HUES64 (cell line): ENCODE data around the gene CYP4F8.
"Not testable (repeated sequence)": the region's sequence is repeated elsewhere in the genome, so short reads cannot be mapped to it uniquely, and the experiment has no call there.

ENCODE experiments used
- H3K27ac ChIP-seq: 2 replicates; pipeline ENCODE4 v1.7.0; 2013; ENCODE audit warnings: low read depth, low read length, inconsistent platforms
- H3K27me3 ChIP-seq: 2 replicates; pipeline ENCODE4 v1.6.1; 2013; ENCODE audit warnings: mild to moderate bottlenecking, low read length; ENCODE audit not compliant: insufficient read depth
- H3K36me3 ChIP-seq: 2 replicates; pipeline ENCODE4 v1.6.1; 2013; ENCODE audit warnings: mild to moderate bottlenecking, low read length; ENCODE audit not compliant: insufficient read depth
- H3K4me1 ChIP-seq: 2 replicates; pipeline ENCODE4 v1.6.1; 2013; ENCODE audit warnings: mild to moderate bottlenecking, low read length, moderate library complexity; ENCODE audit not compliant: insufficient read depth
- H3K4me3 ChIP-seq: 2 replicates; pipeline ENCODE4 v1.5.1; 2013; ENCODE audit warnings: mild to moderate bottlenecking, low read length, moderate library complexity
- H3K9ac ChIP-seq: 2 replicates; pipeline ENCODE4 v1.6.1; 2013; ENCODE audit warnings: mild to moderate bottlenecking, low read depth, low read length
- H3K9me3 ChIP-seq: 2 replicates; pipeline ENCODE4 v1.6.1; 2013; ENCODE audit warnings: low read depth, low read length; ENCODE audit not compliant: insufficient read depth
- WGBS: fragments of 150-250, 120-280 bp; methylation state at CpG from one replicate; pipeline ENCODE4 v1.1.7; 2013; ENCODE audit warnings: missing lambda C conversion rate; 5-methylcytosine and 5-hydroxymethylcytosine counted together

Gene CYP4F8

DNA sequence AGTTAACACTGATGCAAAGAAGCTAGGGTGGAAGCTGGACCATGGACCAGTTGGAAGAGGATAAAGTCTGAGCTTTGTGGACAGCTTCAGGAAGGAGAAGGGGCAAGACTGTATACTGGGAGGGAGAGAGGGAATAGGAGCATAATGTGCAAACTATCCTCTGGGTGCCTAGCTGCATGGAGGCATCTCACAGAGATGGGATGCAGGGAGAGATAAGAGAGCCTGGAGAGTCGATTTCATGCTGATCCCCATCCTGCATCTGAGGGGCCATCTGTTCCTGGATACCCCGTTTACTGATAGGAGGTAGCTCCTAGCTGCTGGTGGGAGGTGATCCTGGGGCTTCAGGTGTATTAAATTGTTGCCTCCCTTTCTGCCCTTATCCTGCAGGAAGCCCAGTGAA, 34.5 kb downstream of the CYP4F8 start:
- Histone ChIP-seq H3K36me3 (no peaks in the 10 kb centered on the region), H3K9me3 (peaks cover 85% of the 10 kb centered on the region), H3K9ac (no peak overlapping the region), H3K4me3 (no peak overlapping the region), H3K4me1 (no peaks in the 10 kb centered on the region), H3K27ac (no peak overlapping the region), H3K27me3 (no peaks in the 10 kb centered on the region)
- WGBS, result 50% methylated on average over 2 of the region's 2 CpGs

- H3K27ac ChIP-seq, H3K4me1 ChIP-seq, H3K9ac ChIP-seq, H3K27me3 ChIP-seq, H3K4me3 ChIP-seq, H3K36me3 ChIP-seq: not testable (repeated sequence)
- H3K9me3 ChIP-seq, result peaks cover 84% of the 10 kb centered on the region
These were observed 35.1 kb downstream of the CYP4F8 start for GRCh38 chr19:15650123-15650522.

- Histone ChIP-seq H3K4me3 (no peak overlapping the region), H3K27me3 (no peaks in the 10 kb centered on the region), H3K4me1 (no peaks in the 10 kb centered on the region), H3K9ac (no peak overlapping the region), H3K36me3 (no peaks in the 10 kb centered on the region), H3K9me3 (peaks cover 77% of the 10 kb centered on the region), H3K27ac (no peak overlapping the region)
- 64% methylated on average over 3 of the region's 3 CpGs for WGBS
These were observed 36.8 kb downstream of the CYP4F8 start for GRCh38 chr19:15651791-15652190.

- 81% methylated on average over 7 of the region's 8 CpGs for WGBS
- Histone ChIP-seq H3K9me3 (peaks cover 75% of the 10 kb centered on the region), H3K27ac (no peak overlapping the region), H3K36me3 (no peaks in the 10 kb centered on the region), H3K27me3 (no peaks in the 10 kb centered on the region), H3K9ac (no peak overlapping the region), H3K4me1 (no peaks in the 10 kb centered on the region), H3K4me3 (no peak overlapping the region)
These were observed 37.7 kb downstream of the CYP4F8 start for GRCh38 chr19:15652559-15653278.

- Histone ChIP-seq H3K9ac (no peak overlapping the region), H3K9me3 (peaks cover 74% of the 10 kb centered on the region), H3K27ac (no peak overlapping the region), H3K36me3 (no peaks in the 10 kb centered on the region), H3K4me3 (no peak overlapping the region), H3K4me1 (no peaks in the 10 kb centered on the region), H3K27me3 (no peaks in the 10 kb centered on the region)
These were observed 41.4 kb downstream of the CYP4F8 start for GRCh38 chr19:15656467-15656866.

- no peaks in the 10 kb centered on the region for H3K36me3 ChIP-seq
- WGBS, result 80% methylated on average over 4 of the region's 4 CpGs
- no peak overlapping the region for H3K4me3 ChIP-seq
- H3K9ac ChIP-seq, result no peak overlapping the region
- H3K27ac ChIP-seq, result no peak overlapping the region
- H3K4me1 ChIP-seq, result no peaks in the 10 kb centered on the region
- H3K27me3 ChIP-seq, result no peaks in the 10 kb centered on the region
- H3K9me3 ChIP-seq, result peaks cover 88% of the 10 kb centered on the region
These were observed 48.2 kb downstream of the CYP4F8 start for GRCh38 chr19:15663247-15663646.

- Histone ChIP-seq H3K9me3 (peaks cover 98% of the 10 kb centered on the region), H3K27ac (no peak overlapping the region), H3K4me3 (no peak overlapping the region)
These were observed 51.2 kb downstream of the CYP4F8 start for GRCh38 chr19:15666186-15666585.

DNA sequence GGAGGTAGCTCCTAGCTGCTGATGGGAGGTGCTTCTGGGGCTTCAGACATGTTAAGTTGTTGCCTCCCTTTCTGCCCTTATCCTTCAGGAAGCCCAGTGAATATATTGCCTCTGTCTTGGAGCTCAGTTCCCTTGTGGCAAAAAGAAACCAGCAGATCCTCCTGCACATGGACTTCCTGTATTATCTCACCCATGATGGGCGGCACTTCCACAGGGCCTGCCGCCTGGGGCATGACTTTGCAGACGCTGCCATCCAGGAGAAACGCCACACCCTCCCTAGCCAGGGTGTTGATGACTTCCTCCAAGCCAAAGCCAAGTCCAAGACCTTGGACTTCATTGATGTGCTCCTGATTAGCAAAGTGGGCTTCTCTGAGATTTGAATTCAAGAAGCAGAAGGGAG, 51.9 kb downstream of the CYP4F8 start:
- H3K27me3 ChIP-seq, result no peaks in the 10 kb centered on the region
- 66% methylated on average over 4 of the region's 4 CpGs for WGBS
- H3K4me3 ChIP-seq, result no peak overlapping the region
- H3K4me1 ChIP-seq, result no peaks in the 10 kb centered on the region
- H3K27ac ChIP-seq, result no peak overlapping the region
- H3K9me3 ChIP-seq, result peaks cover 98% of the 10 kb centered on the region
- no peak overlapping the region for H3K9ac ChIP-seq
- H3K36me3 ChIP-seq, result no peaks in the 10 kb centered on the region

More at GRCh38 chr19:15666186-15666585, 51.2 kb downstream of the CYP4F8 start:
- Histone ChIP-seq H3K9ac (no peak overlapping the region), H3K4me1 (no peaks in the 10 kb centered on the region), H3K27me3 (no peaks in the 10 kb centered on the region), H3K36me3 (no peaks in the 10 kb centered on the region)
- 42% methylated on average over 1 of the region's 1 CpG for WGBS

DNA sequence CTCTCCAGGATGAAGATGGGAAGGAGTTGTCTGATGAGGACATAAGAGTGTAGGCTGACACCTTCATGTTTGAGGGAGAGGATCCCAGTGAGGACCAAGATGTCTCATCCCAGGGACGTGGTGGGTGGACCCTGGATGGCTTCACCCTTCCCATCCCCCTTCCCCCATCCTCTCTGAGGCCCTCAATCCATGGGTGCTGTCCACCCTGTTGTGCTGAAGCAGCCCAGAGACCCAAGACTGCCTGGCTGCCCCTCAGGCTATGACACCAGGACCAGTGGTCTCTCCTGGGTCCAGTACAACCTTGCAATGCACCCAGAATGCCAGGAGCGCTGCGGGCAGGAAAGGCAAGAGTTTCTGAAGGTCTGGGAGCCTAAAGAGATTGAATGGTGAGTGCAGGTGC, 54.4 kb downstream of the CYP4F8 start:
- H3K27ac ChIP-seq, result no peak overlapping the region
- H3K4me1 ChIP-seq, result no peaks in the 10 kb centered on the region
- peaks cover 81% of the 10 kb centered on the region for H3K9me3 ChIP-seq
- H3K36me3 ChIP-seq, result no peaks in the 10 kb centered on the region
- no peaks in the 10 kb centered on the region for H3K27me3 ChIP-seq
- no peak overlapping the region for H3K4me3 ChIP-seq
- WGBS, result 37% methylated on average over 3 of the region's 3 CpGs
- H3K9ac ChIP-seq, result no peak overlapping the region

DNA sequence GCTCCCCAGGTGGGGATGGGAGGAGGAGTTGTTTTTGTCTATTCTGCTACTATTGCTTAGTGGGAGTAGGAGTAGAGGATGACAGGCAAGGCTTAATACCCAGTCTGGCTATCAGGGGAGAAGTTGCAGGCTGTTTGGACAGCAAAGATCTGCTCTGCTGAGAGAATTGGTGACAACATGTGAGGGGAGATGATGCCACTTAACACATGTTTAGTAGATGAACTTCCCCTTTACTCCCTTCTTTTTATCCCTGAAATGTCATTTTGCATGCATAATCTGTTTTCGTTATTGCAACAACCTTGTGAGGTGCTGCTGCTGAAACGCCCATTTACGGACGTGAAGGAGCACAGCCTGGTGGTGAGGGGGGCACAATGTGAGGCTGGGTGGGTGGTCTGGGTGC, 54.9 kb downstream of the CYP4F8 start:
- H3K27ac ChIP-seq, result no peak overlapping the region
- H3K9ac ChIP-seq, result no peak overlapping the region
- no peaks in the 10 kb centered on the region for H3K4me1 ChIP-seq
- H3K27me3 ChIP-seq, result no peaks in the 10 kb centered on the region
- no peaks in the 10 kb centered on the region for H3K36me3 ChIP-seq
- WGBS, result 81% methylated on average over 4 of the region's 4 CpGs
- peaks cover 77% of the 10 kb centered on the region for H3K9me3 ChIP-seq
- H3K4me3 ChIP-seq, result no peak overlapping the region

GRCh38 chr19:15671237-15671821, 56.3 kb downstream of the CYP4F8 start:
- no peaks in the 10 kb centered on the region for H3K27me3 ChIP-seq
- no peaks in the 10 kb centered on the region for H3K4me1 ChIP-seq
- H3K9me3 ChIP-seq, result peaks cover 69% of the 10 kb centered on the region
- WGBS, result 78% methylated on average over 5 of the region's 5 CpGs
- no peak overlapping the region for H3K27ac ChIP-seq
- no peak overlapping the region for H3K9ac ChIP-seq
- H3K36me3 ChIP-seq, result no peaks in the 10 kb centered on the region
- H3K4me3 ChIP-seq, result no peak overlapping the region
